DOHH2 (cell line): Measurements from ENCODE around the gene ZNF804B.

Source experiments
- H3F3A ChIP-seq: fragments of 200-600 bp; sonication (generic), shearing (Covaris generic); 2 replicates; pipeline ENCODE4 v1.6.0; 2016; ENCODE audit warnings: antibody characterized with exemption, mild to moderate bottlenecking; ENCODE audit not compliant: control insufficient read depth, insufficient read depth
- H3K27ac ChIP-seq: fragments of 200-600 bp; sonication (generic); 2 replicates; pipeline ENCODE4 v1.5.1; 2014; ENCODE audit warnings: low read depth, mild to moderate bottlenecking, low read length, moderate library complexity
- H3K27me3 ChIP-seq: fragments of 200-600 bp; sonication (generic); 2 replicates; pipeline ENCODE4 v1.6.1; 2014; ENCODE audit warnings: mild to moderate bottlenecking, low read length, mixed read lengths; ENCODE audit not compliant: control insufficient read depth
- H3K36me3 ChIP-seq: fragments of 200-600 bp; sonication (generic); 2 replicates; pipeline ENCODE4 v1.6.1; 2014; ENCODE audit warnings: mild to moderate bottlenecking, low read length, moderate library complexity, mixed read lengths; ENCODE audit not compliant: control insufficient read depth
- H3K4me1 ChIP-seq: fragments of 200-600 bp; sonication (generic); 2 replicates; pipeline ENCODE4 v1.6.1; 2014; ENCODE audit warnings: mild to moderate bottlenecking, low read length, mixed read lengths; ENCODE audit not compliant: control insufficient read depth
- H3K4me2 ChIP-seq: fragments of 200-600 bp; sonication (generic); 2 replicates; pipeline ENCODE4 v1.6.0; 2014; ENCODE audit warnings: mild to moderate bottlenecking, low read length, moderate library complexity
- H3K4me3 ChIP-seq: fragments of 200-600 bp; sonication (generic); 2 replicates; pipeline ENCODE4 v1.5.1; 2014; ENCODE audit warnings: mild to moderate bottlenecking, low read length, mixed read lengths
- H3K79me2 ChIP-seq: fragments of 200-600 bp; sonication (generic); 2 replicates; pipeline ENCODE4 v1.6.1; 2014; ENCODE audit warnings: mild to moderate bottlenecking, low read length, mixed read lengths; ENCODE audit not compliant: control insufficient read depth
- H3K9me2 ChIP-seq: fragments of 200-600 bp; sonication (generic); replicated peaks from 2 replicates; pipeline ENCODE4 v1.6.1; 2014; ENCODE audit warnings: mild to moderate bottlenecking, low read length, mixed read lengths; ENCODE audit not compliant: control insufficient read depth
- H3K9me3 ChIP-seq: fragments of 200-600 bp; sonication (generic); 2 replicates; pipeline ENCODE4 v1.6.1; 2014; ENCODE audit warnings: antibody characterized with exemption, low read length, mixed read lengths; ENCODE audit not compliant: control insufficient read depth, insufficient read depth
- H4K20me1 ChIP-seq: fragments of 200-600 bp; sonication (generic); 2 replicates; pipeline ENCODE4 v1.6.0; 2014; ENCODE audit warnings: low read depth, mild to moderate bottlenecking, antibody characterized with exemption, low read length, moderate library complexity; ENCODE audit not compliant: control insufficient read depth, insufficient read depth
- CTCF ChIP-seq: fragments of 200-600 bp; sonication (generic); IDR thresholded peaks from one replicate; pipeline ENCODE4 v1.5.1; 2014; ENCODE audit warnings: antibody characterized with exemption, mild to moderate bottlenecking, low read depth, low read length; ENCODE audit not compliant: poor library complexity, severe bottlenecking
- EZH2phosphoT487 ChIP-seq: fragments of 200-600 bp; sonication (generic); IDR thresholded peaks from 2 replicates; pipeline ENCODE4 v1.6.1; 2017; ENCODE audit warnings: borderline replicate concordance, mild to moderate bottlenecking, antibody characterized with exemption, low read length, moderate library complexity, mixed read lengths

ZNF804B gene

DNA sequence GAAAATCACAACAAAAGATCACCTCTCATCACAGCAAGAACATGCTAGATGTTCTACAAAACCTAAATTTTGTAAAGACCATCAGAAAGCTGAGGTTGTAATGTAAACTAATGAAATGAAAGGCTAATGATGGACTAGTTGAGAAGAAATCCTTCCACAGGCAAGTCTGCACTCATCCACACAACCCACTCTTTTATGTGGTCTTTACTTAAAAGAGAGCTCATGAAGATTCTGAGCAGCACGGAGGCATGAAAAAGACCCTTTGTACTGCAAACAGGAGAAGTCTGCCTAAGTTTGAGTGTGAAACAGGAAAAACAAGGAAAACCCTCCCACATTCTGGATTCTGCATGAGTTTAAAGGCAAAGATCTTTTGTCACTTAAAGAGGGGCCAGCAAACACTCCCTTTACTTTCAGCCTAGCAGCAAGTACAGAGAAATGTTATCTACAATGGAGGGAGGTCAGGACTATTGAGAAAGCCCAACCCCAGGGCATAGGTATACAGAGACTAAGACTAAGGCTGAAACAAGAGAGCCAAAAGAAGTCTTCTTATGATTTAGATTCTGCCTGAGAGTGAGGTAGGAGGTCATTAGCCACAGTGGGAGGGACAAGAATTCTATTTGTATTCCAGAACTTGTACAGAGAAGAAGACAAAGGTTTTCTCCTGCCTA is 557.2 kb downstream of the ZNF804B start:
- no peaks in the 10 kb centered on the region for H3F3A ChIP-seq
- H3K27ac ChIP-seq, result no peak overlapping the region
- H3K79me2 ChIP-seq, result no peaks in the 10 kb centered on the region

DNA sequence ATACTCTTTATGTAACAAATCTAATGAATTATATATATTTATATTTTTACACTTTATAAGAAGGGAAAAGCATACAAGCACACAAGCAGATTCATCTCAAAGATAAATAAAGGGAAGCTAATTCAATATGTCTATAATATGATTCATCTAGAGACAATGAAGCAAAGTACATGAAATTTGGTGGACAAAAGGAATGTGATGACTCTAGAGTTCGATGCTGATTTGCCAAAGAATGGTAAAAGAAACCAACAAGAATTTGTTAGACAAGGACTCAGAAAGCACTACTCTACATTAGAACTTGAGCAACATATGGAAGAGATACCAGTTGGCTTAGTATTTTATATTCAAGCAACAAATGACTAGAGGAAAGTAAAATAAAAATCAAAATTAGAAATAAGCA is 572.5 kb downstream of the ZNF804B start:
- Histone ChIP-seq H3K9me3 (no peaks in the 10 kb centered on the region), H4K20me1 (no peaks in the 10 kb centered on the region), H3K4me2 (no peak overlapping the region), H3K79me2 (no peaks in the 10 kb centered on the region), H3K36me3 (no peaks in the 10 kb centered on the region), H3K27me3 (no peaks in the 10 kb centered on the region), H3K9me2 (no peaks in the 10 kb centered on the region), H3F3A (no peaks in the 10 kb centered on the region), H3K4me1 (no peaks in the 10 kb centered on the region), H3K4me3 (no peak overlapping the region), H3K27ac (no peak overlapping the region)
- TF ChIP-seq EZH2phosphoT487, result no peak
- TF ChIP-seq CTCF, result no peak

More for the DNA sequence above, 557.2 kb downstream of the ZNF804B start:
- no peaks in the 10 kb centered on the region for H3K4me1 ChIP-seq
- H3K27me3 ChIP-seq, result no peaks in the 10 kb centered on the region
- H3K4me3 ChIP-seq, result no peak overlapping the region
- no peak for TF ChIP-seq CTCF
- no peak for TF ChIP-seq EZH2phosphoT487
- H3K9me3 ChIP-seq, result no peaks in the 10 kb centered on the region
- H3K9me2 ChIP-seq, result no peaks in the 10 kb centered on the region
- H4K20me1 ChIP-seq, result no peaks in the 10 kb centered on the region
- no peak overlapping the region for H3K4me2 ChIP-seq
- H3K36me3 ChIP-seq, result no peaks in the 10 kb centered on the region

GRCh38 chr7:89334797-89335196 is 575.3 kb downstream of the ZNF804B start:
- Histone ChIP-seq H3K9me3 (no peaks in the 10 kb centered on the region), H3K36me3 (no peaks in the 10 kb centered on the region), H3K79me2 (no peaks in the 10 kb centered on the region), H3F3A (no peaks in the 10 kb centered on the region), H3K27me3 (no peaks in the 10 kb centered on the region), H3K27ac (no peak overlapping the region), H3K4me1 (no peaks in the 10 kb centered on the region), H4K20me1 (no peaks in the 10 kb centered on the region), H3K4me3 (no peak overlapping the region), H3K4me2 (no peak overlapping the region), H3K9me2 (no peaks in the 10 kb centered on the region)
- TF ChIP-seq CTCF (no peak), EZH2phosphoT487 (no peak)
